ENCODE measurements around the gene TPO.
"Not testable (repeated sequence)": the region's sequence is repeated elsewhere in the genome, so short reads cannot be mapped to it uniquely, and the experiment has no call there.

The TPO gene

DNA sequence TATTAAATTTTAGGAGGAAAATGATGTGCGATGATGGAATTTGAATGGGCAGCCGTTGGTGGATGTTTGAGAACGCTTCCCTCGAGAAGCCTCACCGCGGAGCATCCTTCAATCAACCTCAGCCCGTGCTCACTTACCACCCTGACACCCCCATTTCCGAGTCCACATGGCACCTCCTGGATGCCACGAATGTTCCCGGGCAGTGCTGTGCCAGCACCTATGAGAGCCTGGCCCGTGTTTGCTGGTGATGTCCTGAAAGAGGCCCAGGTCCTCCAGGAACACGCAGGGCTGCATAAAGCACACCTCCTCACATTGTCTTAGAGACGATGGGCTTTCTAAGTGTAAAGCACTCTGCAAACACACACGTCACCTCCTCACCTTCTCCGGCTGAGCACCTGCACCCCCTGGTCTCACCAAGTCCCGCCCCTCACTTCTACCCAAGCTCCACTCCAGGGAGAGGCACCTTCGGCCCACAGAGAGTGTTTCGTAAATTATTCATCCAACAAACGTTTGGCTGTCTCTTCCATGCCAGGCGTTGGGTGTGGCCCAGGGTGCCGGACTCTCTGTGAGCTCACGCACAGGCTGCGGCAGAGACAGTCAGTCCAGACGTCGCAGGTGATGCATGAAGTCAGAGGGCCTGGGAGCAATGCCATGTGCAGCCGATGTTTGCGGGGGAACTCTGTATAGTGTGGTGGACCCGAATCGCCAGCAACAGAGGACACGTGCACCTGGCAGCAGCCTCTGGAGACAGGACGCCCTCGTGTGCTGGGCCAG lies 150.0 kb downstream of the TPO start:
- DNase-seq, result no peak

DNA sequence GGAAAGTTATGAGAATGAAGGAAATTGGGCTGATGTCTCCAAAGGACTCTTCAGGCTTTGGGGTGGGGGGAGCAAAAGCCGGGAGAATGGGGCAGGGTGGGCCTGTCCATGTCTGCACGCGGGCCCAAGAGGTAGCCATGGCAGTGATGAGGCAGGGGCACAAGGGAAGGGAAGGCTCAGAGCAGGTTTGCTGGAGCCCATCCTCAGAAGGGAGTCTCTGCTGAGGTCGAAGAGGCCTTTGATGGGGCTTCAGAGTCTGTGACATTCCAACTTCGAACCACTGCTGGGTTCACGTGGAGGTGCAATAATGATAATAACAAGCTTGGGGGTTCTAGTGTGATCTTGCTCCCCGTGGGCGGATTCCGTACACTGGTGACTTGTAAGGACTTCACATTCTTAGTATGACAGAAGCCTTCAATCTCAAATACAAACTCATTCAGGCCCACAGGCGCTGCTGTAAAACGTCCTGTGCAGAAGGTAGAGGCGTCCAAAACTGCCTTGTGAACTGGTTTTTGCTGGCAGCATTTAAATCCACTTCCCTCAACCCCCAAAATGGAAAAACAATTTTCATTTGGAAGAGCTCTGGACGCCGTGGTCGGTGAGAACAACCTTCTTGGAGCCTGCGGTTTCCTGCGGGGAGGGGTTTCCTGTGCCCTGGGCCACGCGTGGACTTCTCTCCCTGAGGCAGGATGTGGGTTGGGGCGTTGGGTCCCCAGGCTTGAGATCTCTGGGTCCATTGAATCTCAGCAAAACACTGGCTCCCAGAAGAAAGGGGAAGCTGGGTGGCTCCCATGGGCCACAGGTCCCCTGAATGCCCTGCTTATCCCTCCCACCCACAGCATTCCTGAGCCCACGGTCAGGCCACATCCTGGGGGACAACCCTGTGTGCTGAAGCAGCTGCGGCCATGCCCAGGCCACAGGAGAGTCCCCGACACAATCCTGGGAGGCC lies 151.0 kb downstream of the TPO start:
- DNase-seq, result no peak

DNA sequence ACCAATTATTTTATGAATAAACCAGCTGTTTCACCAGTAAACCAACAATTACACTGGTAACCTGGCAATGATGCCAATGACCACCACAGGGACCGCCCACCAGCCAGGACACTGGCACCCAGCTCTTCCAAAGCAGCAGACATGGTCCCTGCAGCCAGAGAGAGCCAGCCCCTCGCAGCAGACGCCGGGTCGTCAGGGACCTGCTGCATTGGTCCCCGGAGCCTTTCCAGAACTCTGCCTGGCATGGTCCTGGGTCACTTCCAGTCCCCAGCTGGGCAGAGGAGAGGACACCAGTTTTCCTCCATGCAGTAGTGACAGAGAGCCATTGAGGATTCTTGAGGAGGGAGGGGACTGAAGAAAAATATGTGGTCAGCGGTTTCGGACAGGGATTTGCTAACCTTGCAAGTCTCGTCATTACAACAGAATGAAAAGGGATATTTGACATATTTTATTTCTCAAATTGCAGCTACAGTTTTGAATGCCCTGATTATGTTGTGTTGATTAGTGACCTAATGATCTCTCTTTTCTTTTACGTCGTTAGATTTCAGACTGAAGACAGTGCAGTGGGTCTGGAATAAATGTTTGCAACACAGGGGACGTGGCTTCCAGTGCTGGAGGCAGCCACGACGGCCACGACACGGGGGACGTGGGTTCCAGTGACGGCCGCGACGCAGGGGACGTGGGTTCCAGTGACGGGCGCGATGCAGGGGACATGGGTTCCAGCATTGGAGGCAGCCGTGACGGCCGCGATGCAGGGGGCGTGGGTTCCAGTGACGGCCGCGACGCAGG lies 154.5 kb downstream of the TPO start:
- no peak for DNase-seq

DNA sequence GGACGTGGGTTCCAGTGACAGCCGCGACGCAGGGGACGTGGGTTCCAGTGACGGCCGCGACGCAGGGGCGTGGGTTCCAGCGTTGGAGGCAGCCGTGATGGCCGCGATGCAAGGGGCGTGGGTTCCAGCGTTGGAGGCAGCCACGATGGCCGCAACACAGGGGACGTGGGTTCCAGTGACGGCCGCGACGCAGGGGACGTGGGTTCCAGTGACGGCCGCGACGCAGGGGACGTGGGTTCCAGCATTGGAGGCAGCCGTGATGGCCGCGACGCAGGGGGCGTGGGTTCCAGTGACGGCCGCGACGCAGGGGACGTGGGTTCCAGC lies 155.0 kb downstream of the TPO start:
- not testable (repeated sequence) for DNase-seq

DNA sequence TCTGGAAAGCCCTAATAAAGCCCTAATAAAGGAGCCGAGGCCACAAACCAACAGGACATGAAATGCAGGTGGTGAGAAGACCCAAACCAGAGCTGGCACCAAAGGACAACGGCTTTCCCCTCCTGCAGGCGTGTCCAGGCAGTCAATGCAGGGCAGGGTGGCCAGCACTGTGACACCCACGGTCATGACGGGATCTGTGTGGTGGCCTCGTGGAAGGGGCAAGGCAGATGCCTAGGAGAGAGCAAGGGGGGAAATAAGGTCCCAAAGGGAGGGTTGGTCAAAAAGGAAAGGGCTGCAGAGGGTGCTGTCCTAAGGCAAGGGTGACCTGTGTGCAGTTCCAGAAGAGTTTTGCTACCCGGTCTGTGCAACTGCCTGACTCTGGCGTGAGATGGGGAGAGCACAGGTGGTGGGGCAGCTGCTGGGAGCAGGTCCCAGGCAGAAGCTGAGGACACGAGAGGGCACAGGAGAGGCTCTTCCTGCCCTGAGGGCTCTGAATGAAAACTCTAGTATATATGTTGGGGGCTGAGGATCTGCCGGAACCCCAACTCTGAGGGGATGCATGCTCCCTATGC lies 156.7 kb downstream of the TPO start:
- DNase-seq, result no peak

DNA sequence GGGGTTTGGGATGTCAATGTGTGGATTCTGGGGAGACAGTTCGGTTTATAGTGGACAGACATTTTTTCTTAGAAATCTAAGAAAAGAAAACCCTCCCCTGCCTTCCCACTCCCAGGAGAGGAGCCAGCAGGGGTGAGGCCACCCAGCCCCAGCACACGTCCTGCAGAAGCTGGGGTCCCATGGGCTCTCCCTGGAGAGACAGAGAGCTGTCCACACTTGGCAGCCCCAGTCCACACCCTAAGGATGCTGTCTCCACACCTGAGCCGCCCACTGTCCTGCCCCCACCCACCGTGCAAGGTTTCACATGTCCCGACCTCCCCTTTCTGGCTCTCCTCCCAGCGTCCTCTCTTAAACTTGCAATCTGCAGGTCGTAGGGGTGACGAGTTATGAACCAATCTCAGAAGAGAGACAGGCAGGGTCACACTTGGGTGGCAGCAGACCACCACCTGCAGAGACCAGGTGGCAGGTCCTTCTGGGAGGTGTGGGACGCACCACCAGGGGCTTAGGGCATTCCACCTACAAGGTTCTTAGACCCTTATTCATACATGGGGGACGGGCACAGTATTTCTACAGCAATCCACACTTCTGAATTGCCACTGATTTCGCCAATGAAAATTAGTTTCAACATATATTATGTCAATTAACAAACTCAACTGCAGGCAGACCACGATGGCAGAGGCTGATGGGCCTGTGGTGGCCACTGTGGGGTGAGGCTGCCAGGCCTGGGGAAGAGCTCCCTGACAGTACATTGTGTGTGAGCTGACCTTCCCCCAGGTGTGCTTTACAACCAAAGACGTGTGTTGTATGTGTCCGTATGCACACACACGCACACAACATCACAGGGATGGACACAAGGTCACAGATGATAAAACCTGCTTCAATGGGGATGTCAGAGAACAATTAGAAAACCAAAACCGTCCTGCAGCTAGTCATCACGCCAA lies 158.5 kb downstream of the TPO start:
- DNase-seq, result no peak

DNA sequence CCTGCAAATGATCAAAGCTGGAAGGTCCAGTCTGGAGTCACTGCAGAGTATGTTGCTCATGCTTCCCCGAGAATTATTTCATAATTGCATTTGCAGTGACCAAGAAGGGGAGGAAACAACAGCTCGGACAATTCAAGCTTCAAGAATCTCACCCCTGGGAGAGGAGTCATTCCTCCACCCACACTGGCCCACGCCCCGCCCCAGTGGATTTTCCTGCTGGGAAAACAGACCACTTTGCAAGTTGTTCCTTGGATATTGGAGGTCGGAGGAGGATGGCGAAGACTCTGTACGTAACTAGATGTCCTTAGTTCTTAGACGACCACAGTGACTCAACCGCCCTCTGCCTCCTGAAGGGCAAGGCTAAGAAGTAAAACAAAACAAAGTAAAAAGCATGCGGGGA lies 159.4 kb downstream of the TPO start:
- no peak for DNase-seq

DNA sequence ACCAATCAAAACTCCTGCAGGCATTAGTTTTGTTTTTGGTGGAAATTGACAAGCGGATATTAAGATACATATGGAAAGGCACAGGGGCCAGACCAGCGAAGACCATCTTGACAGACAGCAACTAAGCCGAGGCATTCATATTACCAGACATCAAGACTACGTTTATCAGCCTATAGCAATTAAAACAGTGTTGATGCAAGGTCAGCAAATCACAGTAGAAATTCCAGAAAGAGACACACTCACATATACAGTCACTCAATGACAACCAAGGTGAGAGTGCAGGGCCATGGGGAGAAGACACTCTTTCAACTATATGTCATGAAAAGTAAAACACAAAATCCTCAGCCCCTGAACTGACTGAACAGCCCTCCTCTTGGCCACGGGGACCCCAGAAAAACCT lies 164.6 kb downstream of the TPO start:
- DNase-seq, result no peak

DNA sequence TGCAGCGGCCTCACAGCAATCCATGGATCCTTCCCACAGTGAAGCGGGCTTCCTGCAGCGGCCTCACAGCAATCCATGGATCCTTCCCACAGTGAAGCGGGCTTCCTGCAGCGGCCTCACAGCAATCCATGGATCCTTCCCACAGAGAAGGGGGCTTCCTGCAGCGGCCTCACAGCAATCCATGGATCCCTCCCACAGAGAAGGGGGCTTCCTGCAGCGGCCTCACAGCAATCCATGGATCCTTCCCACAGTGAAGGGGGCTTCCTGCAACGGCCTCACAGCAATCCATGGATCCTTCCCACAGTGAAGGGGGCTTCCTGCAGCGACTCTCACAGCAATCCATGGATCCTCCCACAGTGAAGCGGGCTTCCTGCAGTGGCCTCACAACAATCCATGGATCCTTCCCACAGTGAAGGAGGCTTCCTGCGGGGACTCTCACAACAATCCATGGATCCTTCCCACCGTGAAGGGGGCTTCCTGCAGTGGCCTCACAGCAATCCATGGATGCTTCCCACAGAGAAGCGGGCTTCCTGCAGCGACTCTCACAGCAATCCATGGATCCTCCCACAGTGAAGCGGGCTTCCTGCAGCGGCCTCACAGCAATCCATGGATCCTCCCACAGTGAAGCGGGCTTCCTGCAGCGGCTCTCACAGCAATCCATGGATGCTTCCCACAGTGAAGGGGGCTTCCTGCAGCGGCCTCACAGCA lies 168.1 kb downstream of the TPO start:
- DNase-seq, result not testable (repeated sequence)

DNA sequence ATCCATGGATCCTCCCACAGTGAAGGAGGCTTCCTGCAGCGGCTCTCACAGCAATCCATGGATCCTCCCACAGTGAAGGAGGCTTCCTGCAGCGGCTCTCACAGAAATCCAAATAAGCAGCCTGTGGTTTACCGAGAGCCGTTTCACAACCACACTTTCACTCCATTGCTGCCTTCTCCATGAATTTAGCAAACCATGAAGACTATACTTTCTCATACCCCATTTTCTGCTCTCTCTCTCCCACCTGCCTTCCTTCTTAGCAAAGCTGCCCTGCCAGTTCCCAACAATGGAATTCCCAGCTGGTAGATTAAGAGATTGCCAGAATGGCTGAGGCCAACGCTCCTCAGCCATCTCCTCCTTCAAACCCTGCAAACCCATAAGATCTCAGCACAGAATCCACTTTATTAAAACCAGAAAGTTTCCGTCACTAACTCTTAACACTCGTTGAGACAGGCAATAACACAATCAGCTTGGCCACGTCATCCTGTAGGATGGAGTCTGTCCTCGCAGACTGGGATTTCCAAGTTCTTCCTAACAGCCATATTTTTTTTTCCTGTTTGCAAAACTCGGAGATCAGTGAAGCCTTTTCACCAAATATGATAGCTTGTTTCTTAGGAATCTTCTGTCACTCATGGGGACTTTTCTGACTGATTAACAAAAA lies 168.8 kb downstream of the TPO start:
- no peak for DNase-seq

DNA sequence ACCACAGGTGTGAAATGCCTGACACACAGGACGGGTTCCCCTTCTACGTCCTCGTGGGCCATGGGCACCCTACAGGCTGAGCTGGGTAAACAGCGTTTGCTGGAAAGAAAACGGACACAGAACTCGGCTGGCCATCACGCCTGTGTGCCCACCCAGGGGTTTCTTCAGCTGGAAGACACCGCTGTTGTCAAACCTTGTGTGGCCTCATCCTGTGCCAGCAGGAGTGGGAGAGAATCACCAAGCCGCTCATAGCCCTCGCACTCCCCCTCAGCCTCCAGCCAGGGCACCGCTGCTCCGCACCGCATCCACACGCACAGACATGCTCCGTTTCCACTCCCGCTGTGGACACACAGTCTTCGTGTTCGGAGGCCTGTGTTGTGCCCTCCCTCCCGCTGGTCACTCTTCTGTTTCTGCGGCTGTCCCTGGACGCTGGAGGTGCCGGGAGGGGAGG lies 169.7 kb downstream of the TPO start:
- no peak for DNase-seq

DNA sequence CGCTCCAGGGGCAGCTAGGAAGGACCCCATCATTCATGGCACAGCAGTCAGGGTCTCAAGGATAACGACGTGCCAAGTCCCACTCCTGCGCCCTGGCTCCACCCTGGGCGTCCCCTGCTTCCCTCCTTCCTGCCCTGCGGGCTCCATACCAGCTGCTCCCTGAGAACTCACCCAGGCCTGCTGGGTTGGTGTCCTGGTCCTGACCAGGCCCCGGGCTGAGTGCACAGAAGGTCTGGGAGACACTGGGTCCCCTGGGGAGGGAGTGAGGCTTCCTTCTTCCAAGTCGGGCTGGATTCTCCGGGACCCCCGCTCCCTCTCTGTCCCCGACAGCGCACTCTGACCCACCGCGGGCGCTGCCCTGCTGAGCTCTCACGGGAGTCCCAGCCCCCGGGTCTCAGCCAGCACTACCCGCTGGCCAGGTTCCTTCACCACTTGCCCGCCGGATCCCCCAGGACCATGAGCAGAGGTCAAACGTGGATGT lies 170.8 kb downstream of the TPO start:
- DNase-seq, result no peak

DNA sequence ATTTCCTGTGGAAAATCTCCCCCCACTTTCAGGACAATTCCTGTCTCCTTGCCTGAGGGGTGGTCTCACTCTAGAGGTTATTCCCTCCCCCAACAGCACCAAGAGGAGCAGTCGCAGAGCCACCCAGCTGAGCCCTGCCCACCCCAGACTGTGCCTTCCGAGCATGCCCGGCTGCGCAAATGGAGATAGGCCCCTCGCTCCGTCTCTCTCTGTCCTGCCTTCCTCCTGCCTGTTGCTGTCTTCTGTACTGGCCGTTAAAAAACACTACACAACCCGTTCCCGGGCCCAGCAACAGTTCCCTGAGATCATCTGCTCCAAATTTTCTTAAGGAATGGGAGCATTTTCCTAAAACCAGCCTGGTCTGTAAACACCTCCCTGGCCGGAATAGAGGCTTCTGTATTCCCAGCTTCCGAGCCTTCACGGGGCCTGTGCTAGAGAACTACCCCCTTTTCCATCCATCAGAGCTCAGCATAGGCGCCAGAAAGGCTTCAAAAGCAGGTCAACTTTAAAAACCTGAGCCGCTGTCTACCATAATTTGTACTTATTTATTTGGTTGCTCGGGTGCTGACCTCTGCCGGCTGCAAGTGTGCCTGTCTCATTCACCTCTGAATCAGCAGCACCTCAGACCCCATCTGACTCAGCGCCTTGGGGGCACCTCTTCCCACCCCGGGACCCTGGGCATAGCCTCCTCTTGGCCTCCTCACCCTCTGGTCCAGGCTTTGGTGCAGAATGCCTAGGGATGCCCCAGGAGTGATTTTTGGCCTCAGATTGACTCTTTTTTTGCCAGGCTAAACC lies 171.6 kb downstream of the TPO start:
- DNase-seq, result no peak

DNA sequence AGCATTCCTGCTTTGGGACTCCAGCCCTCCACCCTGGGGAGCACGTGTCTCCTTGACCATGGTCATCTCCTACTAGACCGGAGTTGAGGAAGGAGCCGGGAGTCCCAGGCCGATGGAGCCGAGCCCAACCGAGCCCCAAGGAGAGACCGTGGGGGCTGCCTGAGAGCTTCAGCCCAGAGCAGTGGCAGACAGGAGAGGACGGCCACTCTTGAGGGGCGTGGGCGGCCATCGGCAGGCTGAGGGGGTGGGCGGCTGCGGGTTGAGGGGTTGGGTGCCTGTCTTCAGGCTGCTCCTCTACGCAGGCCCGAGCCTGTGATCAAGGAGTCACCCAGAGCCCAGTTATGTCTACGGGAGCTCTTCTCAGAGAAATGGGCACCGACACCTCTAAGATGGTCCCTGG lies 172.4 kb downstream of the TPO start:
- no peak for DNase-seq

DNA sequence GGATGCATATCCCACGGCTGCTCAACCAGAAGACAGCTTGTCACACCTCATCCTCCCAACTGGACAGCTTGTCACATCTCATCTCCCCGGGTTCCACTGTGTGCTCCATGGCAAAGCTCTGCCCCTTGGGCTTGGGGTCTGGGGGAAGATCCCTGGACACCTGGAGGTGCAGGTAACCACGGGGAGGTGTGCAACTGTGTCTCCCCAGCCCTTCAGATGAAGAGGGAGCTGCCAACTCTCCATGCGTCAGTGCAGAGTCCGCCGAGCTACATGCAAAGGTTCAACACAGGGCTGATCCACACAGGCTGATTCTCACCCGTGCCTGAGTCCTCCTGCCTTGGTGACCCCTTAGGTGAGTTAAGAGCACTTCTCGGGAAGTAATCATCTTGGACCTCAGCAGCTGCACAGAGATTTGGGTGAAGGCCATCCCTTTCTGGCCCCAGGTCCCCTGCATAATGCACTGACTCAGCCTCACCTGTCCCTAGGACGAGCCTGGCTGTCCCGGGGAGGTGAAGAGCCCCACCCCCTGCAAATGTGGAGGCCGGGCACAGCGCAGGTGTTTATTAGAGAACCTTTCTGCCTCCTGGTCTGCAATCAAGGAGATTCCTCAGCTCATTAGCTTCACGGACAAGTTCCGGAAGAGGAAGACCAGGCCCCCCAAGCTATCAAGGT lies 173.1 kb downstream of the TPO start:
- DNase-seq, result no peak

DNA sequence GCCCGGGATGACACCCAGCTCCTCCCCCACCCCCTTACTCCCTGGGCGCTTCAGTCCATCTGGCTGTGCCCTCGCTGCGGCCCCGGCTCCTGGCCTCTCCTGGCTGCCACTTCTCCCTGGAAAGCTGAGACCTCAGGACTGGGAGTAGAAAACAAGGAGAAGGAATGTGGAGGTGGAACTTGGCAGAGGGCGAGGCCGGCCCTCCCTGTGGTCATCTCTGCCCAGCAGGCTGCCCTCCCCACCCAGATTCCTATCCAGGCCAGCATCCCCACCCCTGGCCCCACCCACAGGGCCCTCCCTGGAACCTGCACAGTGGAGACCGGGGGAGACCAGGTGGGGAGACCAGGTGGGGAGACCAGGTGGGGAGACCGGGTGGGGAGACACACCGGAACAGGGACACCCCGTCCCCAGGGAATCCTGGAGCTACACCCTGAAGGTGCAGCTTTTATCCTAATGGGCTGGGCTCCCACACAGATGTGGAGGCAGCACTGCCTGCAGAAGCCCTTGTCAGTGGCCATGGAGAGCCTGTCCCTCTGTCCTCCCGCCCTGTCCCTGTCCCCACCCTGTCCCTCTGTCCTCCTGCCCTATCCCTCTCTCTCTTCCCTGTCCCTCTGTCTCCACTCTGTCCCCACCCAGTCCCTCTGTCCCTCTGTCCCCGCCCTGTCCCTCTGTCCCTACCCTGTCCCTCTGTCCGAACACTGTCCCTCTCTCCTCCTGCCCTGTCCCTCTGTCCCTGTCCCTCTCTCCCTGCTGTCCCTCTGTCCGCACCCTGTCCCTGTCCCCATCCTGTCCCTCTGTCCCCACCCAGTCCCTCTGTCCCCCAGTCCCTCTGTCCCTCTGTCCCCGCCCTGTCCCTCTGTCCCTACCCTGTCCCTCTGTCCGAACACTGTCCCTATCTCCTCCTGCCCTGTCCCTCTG lies 173.9 kb downstream of the TPO start:
- no peak for DNase-seq

DNA sequence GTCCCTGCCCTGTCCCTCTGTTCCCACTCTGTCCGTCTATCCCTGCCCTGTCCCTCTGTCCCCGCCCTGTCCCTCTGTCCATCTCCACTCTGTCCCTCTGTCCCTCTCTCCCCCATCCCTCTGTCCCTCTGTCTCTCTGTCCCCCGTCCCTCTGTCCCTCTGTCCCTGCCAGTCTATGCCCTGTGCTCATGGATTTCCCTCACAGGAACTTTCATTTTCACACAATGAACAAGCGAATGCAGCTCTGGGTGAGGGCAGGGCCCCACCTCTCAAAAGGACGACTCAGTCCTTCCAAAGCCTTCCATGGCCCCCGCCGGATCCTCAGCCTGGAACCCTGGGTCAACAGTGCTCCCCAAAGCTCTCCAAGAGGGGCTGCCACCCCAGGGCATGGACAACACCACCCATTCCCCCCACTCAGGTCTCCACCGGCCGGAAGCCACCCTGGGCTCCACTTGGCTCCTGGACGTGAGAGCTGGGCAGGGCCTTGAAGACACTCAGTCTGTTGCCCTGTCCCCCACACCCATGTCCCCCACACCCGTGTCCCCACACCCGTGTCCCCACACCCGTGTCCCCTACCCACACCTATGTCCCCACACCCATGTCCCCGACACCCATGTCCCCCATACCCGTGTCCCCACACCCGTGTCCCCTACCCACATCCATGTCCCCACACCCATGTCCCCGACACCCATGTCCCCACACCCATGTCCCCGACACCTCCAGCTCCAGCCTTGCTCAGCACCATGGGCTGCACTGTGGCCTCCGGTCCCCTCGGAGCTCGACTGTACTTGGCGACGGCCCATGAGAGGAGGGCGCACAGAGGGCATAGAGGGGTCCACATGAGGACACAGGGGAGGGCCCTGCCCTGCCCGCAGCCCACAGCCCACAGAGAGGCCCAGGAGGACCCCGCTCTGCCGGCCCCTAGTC lies 175.1 kb downstream of the TPO start:
- no peak for DNase-seq
